ENCODE measurements around the gene ILK. TPM values are rescaled to one million over a fixed set of nuclear protein-coding genes. Genes with fewer than 3 reads are reported as not detected.

The ILK gene
- total and polyA plus RNA-seq, 9 donors, result 79.8 to 337 (median 140) TPM

GRCh38 chr11:6616596-6617250, 13.1 kb downstream of the ILK start:
- H3K27me3 ChIP-seq, result no peaks in the 10 kb centered on the region
- H3K4me1 ChIP-seq (ENCODE audit: insufficient read depth), result peaks cover 6% of the 10 kb centered on the region
- TF ChIP-seq EP300 (IDR thresholded peaks at IDR 0.05) (no peak), POLR2A (IDR thresholded peaks at IDR 0.05) (no peak)
- TF ChIP-seq, protein P1, sequence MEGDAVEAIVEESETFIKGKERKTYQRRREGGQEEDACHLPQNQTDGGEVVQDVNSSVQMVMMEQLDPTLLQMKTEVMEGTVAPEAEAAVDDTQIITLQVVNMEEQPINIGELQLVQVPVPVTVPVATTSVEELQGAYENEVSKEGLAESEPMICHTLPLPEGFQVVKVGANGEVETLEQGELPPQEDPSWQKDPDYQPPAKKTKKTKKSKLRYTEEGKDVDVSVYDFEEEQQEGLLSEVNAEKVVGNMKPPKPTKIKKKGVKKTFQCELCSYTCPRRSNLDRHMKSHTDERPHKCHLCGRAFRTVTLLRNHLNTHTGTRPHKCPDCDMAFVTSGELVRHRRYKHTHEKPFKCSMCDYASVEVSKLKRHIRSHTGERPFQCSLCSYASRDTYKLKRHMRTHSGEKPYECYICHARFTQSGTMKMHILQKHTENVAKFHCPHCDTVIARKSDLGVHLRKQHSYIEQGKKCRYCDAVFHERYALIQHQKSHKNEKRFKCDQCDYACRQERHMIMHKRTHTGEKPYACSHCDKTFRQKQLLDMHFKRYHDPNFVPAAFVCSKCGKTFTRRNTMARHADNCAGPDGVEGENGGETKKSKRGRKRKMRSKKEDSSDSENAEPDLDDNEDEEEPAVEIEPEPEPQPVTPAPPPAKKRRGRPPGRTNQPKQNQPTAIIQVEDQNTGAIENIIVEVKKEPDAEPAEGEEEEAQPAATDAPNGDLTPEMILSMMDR (IDR thresholded peaks at IDR 0.05), result no peak
- no peak overlapping the region for H3K27ac ChIP-seq
- H3K9me3 ChIP-seq, result no peaks in the 10 kb centered on the region
- H3K4me3 ChIP-seq, result no peak overlapping the region
- DNase-seq, result peak in 1 of 5 donors; percentile 38
- WGBS, 3 donors, result 87 to 91% (median 88%) methylated on average over 14 of the region's 14 CpGs
- no peaks in the 10 kb centered on the region for H3K36me3 ChIP-seq
- intact Hi-C loops (cut with DNase I), result loop anchor here in 1 of 4 donors (5.0 kb wide), 1 partner anchor 134 kb away; the partner anchor contains the start of genes ARFIP2 and TIMM10B

- TF ChIP-seq, protein P1 (IDR thresholded peaks at IDR 0.05), result no peak
- no peak for TF ChIP-seq POLR2A (IDR thresholded peaks at IDR 0.05)
- TF ChIP-seq EP300 (IDR thresholded peaks at IDR 0.05), result no peak
- Histone ChIP-seq H3K4me1 (ENCODE audit: insufficient read depth) (peaks cover 6% of the 10 kb centered on the region), H3K9me3 (no peaks in the 10 kb centered on the region), H3K27ac (no peak overlapping the region), H3K36me3 (no peaks in the 10 kb centered on the region), H3K27me3 (no peaks in the 10 kb centered on the region), H3K4me3 (no peak overlapping the region)
- no peak for DNase-seq
- intact Hi-C loops (cut with DNase I), result loop anchor here in 1 of 4 donors (5.0 kb wide), 1 partner anchor 135 kb away; the partner anchor contains the start of genes ARFIP2 and TIMM10B
- WGBS, 3 donors, result 74 to 82% (median 76%) methylated on average over 5 of the region's 5 CpGs
These were observed 13.8 kb downstream of the ILK start for GRCh38 chr11:6617315-6617781.

- intact Hi-C loops (cut with DNase I), result loop anchor here in 1 of 4 donors (5.0 kb wide), 1 partner anchor 136 kb away; the partner anchor contains the start of genes ARFIP2 and TIMM10B
- H3K9me3 ChIP-seq, result no peaks in the 10 kb centered on the region
- TF ChIP-seq POLR2A (IDR thresholded peaks at IDR 0.05), result no peak
- TF ChIP-seq, protein P1 (IDR thresholded peaks at IDR 0.05), result no peak
- no peak for TF ChIP-seq EP300 (IDR thresholded peaks at IDR 0.05)
- no peaks in the 10 kb centered on the region for H3K27me3 ChIP-seq
- peak; percentile 68 to 82 (median 74) for DNase-seq
- peak overlapping the region; percentile 68 for H3K4me3 ChIP-seq
- H3K4me1 ChIP-seq (ENCODE audit: insufficient read depth), result peaks cover 4% of the 10 kb centered on the region
- H3K27ac ChIP-seq, result peak overlapping the region; percentile 54 to 55
- no peaks in the 10 kb centered on the region for H3K36me3 ChIP-seq
- 2 to 4% (median 3%) methylated on average over 15 of the region's 15 CpGs for WGBS, 3 donors
These were observed 14.8 kb downstream of the ILK start for GRCh38 chr11:6618117-6619003.

DNA sequence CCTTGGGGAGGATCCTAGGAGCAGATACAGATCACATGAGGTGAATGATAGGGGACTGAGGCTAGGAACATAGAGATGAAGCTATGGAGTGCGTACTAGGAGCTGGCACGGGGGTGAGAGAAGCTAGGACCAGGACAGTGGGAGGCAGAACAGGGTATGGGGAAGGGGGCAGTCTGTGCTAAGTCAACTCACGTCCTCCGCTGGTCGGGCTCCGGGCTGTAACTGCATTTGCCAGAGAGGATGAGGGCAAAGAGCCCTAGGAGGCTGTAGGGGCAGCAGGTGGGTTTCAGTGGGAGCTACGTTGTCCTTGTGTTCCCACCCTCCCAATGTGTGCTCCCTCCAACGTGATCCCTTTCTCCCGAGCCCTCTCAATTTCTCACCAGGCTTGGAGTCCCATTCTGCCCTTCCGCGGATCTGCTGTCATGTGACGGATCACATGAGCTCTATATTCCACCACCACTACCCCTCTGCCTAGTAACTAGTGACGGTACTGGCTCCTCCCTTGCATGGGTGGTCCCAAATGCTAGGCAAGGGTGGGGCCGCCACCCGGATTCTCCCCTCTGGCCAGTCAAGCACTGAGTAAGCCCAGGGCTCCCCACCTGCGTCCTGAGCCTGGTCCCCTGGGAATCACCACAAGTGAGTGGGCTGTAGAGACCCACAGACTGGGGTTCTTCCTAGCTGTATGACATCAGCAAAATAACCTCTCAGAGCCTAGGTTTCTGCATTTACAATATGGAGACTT, 15.6 kb downstream of the ILK start, which contains the start of gene TPP1:
TPP1 (minus strand) TSS at position 419 of the 742 bp plus-strand sequence; CDS start at position 397, 22 bp downstream.
- H3K4me3 ChIP-seq, result peak within 1 kb of the TSS; percentile 68
- H3K27me3 ChIP-seq, result no peaks in the 10 kb centered on the region
- DNase-seq, result peak; percentile 89 to 95 (median 90)
- H3K27ac ChIP-seq, result peak within 1 kb of the TSS; percentile 54 to 55
- intact Hi-C loops (cut with DNase I), result loop anchor here in 1 of 4 donors (5.0 kb wide), 1 partner anchor 137 kb away; the partner anchor contains the start of genes ARFIP2 and TIMM10B
- TF ChIP-seq EP300 (IDR thresholded peaks at IDR 0.05) (no peak), POLR2A (IDR thresholded peaks at IDR 0.05) (peak; percentile 47)
- WGBS, 3 donors, result 0 to 1% (median 0%) methylated on average over 16 of the region's 16 CpGs
- H3K4me1 ChIP-seq (ENCODE audit: insufficient read depth), result peaks cover 4% of the 10 kb centered on the region
- no peaks in the 10 kb centered on the region for H3K9me3 ChIP-seq
- H3K36me3 ChIP-seq, result no peaks in the 10 kb centered on the region
